ENCODE measurements around the gene CSMD2. TPM values are rescaled to one million over a fixed set of nuclear protein-coding genes. Genes with fewer than 3 reads are reported as not detected.

The CSMD2 gene
- total and polyA plus RNA-seq, 2 of the 8 experiments (the other 6 are each of a cell fraction or from before 2014, with no cell fraction given) = 7.0 to 14.7 TPM

DNA sequence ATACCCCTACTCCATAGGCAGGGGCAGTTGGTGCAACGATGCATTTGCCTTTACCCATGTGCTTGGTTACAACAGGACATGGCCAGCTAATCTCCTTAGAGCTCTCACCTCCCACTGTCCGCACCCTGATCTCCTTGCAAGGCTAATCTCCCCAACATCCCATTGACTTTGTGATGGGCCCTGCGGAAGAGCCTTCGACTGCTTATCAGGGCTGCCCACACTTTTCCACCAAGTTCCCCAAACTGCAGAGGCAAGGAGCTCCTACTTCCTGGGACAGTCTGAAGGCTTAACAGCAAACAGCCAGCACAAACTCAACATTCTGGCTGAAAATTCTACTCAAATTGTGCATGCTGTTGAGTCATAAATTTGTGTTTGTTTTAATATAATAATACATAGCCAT, 47.6 kb upstream of the CSMD2 start:
- no peaks in the 10 kb centered on the region for H3K36me3 ChIP-seq (ENCODE audit: control insufficient read depth in 2 of 4, insufficient read depth in 4 of 4, low read length in 3 of 4)
- no peak overlapping the region for H2BK12ac ChIP-seq (ENCODE audit: low read depth, low read length)
- H3K4me2 ChIP-seq (ENCODE audit: insufficient read depth in 1 of 2, low read depth in 2 of 2, low read length in 2 of 2) = no peak overlapping the region
- no peak overlapping the region for H3K14ac ChIP-seq (ENCODE audit: insufficient read length)
- H3K4ac ChIP-seq (replicated peaks; ENCODE audit: insufficient read length, low read depth, low read length) = no peak overlapping the region
- H4K91ac ChIP-seq (replicated peaks; ENCODE audit: insufficient read length, low read length) = no peak overlapping the region
- H4K20me1 ChIP-seq (replicated peaks in 1 of 2; ENCODE audit: control insufficient read depth in 1 of 2, insufficient read depth in 2 of 2, low read length in 2 of 2) = no peaks in the 10 kb centered on the region
- TF ChIP-seq PHF8 (conservative IDR thresholded peaks at IDR 0.05; ENCODE audit: low read depth, low read length) (no peak), JUN (IDR thresholded peaks at IDR 0.05; ENCODE audit: low read depth, low read length) (no peak), TAF7 (optimal IDR thresholded peaks at IDR 0.05; ENCODE audit: borderline replicate concordance, low read depth, low read length) (no peak)
- CTCF ChIA-PET (ENCODE audit: partially characterized antibody) = interaction anchor here (1.0 to 1.7 kb wide), 2 partner anchors 19 to 25 kb away, joined by 3 read pairs; no protein-coding TSS in a partner anchor
- no peak overlapping the region for H2AK5ac ChIP-seq (ENCODE audit: low read depth, low read length)
- H3K9me3 ChIP-seq (ENCODE audit: insufficient read depth in 2 of 2, low read depth in 1 of 2, low read length in 1 of 2) = no peaks in the 10 kb centered on the region
- no peaks in the 10 kb centered on the region; a peak in 1 of 7 replicates for H3K27me3 ChIP-seq (replicated peaks in 1 of 4; ENCODE audit: control insufficient read depth in 3 of 4, extremely low read depth in 1 of 4, insufficient read depth in 3 of 4, low read length in 3 of 4)
- no peaks in the 10 kb centered on the region for H3K79me2 ChIP-seq (ENCODE audit: control insufficient read depth in 1 of 2, insufficient read depth in 2 of 2, low read length in 2 of 2)
- no peak overlapping the region for H3K4me3 ChIP-seq (ENCODE audit: extremely low read depth in 1 of 4, insufficient read depth in 2 of 4, low read depth in 3 of 4, low read length in 4 of 4)
- no peaks in the 10 kb centered on the region for H3K79me1 ChIP-seq (ENCODE audit: low read depth, low read length)
- H2BK120ac ChIP-seq (replicated peaks; ENCODE audit: low read depth, low read length) = no peak overlapping the region
- H3K4me1 ChIP-seq (replicated peaks in 1 of 4; ENCODE audit: control insufficient read depth in 3 of 4, insufficient read depth in 4 of 4, low read length in 3 of 4) = no peaks in the 10 kb centered on the region
- no peak overlapping the region for H4K5ac ChIP-seq (ENCODE audit: insufficient read length, low read depth, low read length)
- H4K8ac ChIP-seq (ENCODE audit: extremely low read depth, insufficient read depth, low read length) = no peak overlapping the region
- H3K9ac ChIP-seq (replicated peaks in 1 of 4; ENCODE audit: extremely low read depth in 1 of 4, low read depth in 3 of 4, low read length in 3 of 4) = no peak overlapping the region
- no peak overlapping the region for H2BK15ac ChIP-seq (ENCODE audit: low read length)
- WGBS, 2 experiments (ENCODE audit: extremely low coverage in 1 of 2, insufficient coverage in 1 of 2, insufficient read length in 1 of 2, insufficient replicate concordance in 2 of 2, low coverage in 1 of 2, low lambda C conversion rate in 2 of 2, missing lambda C conversion rate in 1 of 2) = 90% methylated on average over 4 of the region's 4 CpGs; no CpG with 5 or more reads in 1 of the 2 experiments
- DNase-seq (ENCODE audit: low read depth in 1 of 2, low spot score in 2 of 2) (no peak), FAIRE-seq (no peak)
- H3K56ac ChIP-seq (replicated peaks; ENCODE audit: insufficient read length, low read depth, low read length) = no peak overlapping the region
- H3K18ac ChIP-seq (ENCODE audit: extremely low read depth, low read length) = no peak overlapping the region
- H3K27ac ChIP-seq (ENCODE audit: low read depth, low read length) = no peak overlapping the region
- no peaks in the 10 kb centered on the region; the same call in 1 of the 2 replicates for H3K23me2 ChIP-seq (ENCODE audit: low read depth, low read length)
- no peak overlapping the region for H2BK20ac ChIP-seq (ENCODE audit: low read length)
- H3K23ac ChIP-seq (ENCODE audit: insufficient read length) = no peak overlapping the region
- POLR2A ChIA-PET (ENCODE audit: partially characterized antibody) = no interaction called here
- no peak overlapping the region for H2BK5ac ChIP-seq (ENCODE audit: low read depth, low read length)
- no peak overlapping the region for H2AFZ ChIP-seq (ENCODE audit: low read length)
